H9 (cell line): ENCODE measurements around the gene LONRF3. TPM values are rescaled to one million over a fixed set of nuclear protein-coding genes. Genes with fewer than 3 reads are reported as not detected.

Experiments
- DNase-seq: peaks from one replicate; pipeline ENCODE4 v3.0.0-alpha.2; 2017
- H2AFZ ChIP-seq: one replicate; pipeline ENCODE4 v1.6.1; 2013; ENCODE audit warnings: mild to moderate bottlenecking, low read length, control low read depth, moderate library complexity
- H2AK5ac ChIP-seq: 2 replicates; pipeline ENCODE4 v1.6.1; 2013; ENCODE audit warnings: low read length, control low read depth, mixed read lengths; ENCODE audit not compliant: insufficient read length
- H2BK120ac ChIP-seq: one replicate; pipeline ENCODE4 v1.6.1; 2013; ENCODE audit warnings: low read depth, mild to moderate bottlenecking, low read length, control low read depth, inconsistent platforms; ENCODE audit not compliant: poor library complexity, severe bottlenecking
- H2BK12ac ChIP-seq: 2 replicates; pipeline ENCODE4 v1.6.1; 2013; ENCODE audit warnings: low read length, control low read depth, mixed read lengths, low read depth; ENCODE audit not compliant: insufficient read length
- H2BK15ac ChIP-seq: 2 replicates; pipeline ENCODE4 v1.6.1; 2013; ENCODE audit warnings: low read depth, low read length, control low read depth
- H2BK20ac ChIP-seq: one replicate; pipeline ENCODE4 v1.6.1; 2013; ENCODE audit warnings: low read depth, mild to moderate bottlenecking, low read length, control low read depth, inconsistent platforms; ENCODE audit not compliant: poor library complexity, severe bottlenecking
- H2BK5ac ChIP-seq: 2 replicates; pipeline ENCODE4 v1.6.1; 2013; ENCODE audit warnings: low read length, control low read depth, mixed read lengths; ENCODE audit not compliant: insufficient read length
- H3K14ac ChIP-seq: 2 replicates; pipeline ENCODE4 v1.6.1; 2013; ENCODE audit warnings: low read length, control low read depth; ENCODE audit not compliant: insufficient read depth
- H3K18ac ChIP-seq: 2 replicates; pipeline ENCODE4 v1.6.1; 2013; ENCODE audit warnings: low read depth, mild to moderate bottlenecking, mixed read lengths, low read length, control low read depth; ENCODE audit not compliant: insufficient read length
- H3K23ac ChIP-seq: 2 replicates; pipeline ENCODE4 v1.6.1; 2013; ENCODE audit warnings: low read length, control low read depth, mixed read lengths, low read depth; ENCODE audit not compliant: insufficient read length
- H3K23me2 ChIP-seq: 2 replicates; pipeline ENCODE4 v1.6.1; 2013; ENCODE audit warnings: low read depth, mild to moderate bottlenecking, mixed read lengths, low read length, control low read depth; ENCODE audit not compliant: insufficient read length, poor library complexity, severe bottlenecking
- H3K27ac ChIP-seq: 2 replicates; pipeline ENCODE4 v1.5.1; 2013; ENCODE audit warnings: low read length, control low read depth, mixed read lengths, low read depth; ENCODE audit not compliant: insufficient read length
- H3K27me3 ChIP-seq: 2 replicates; pipeline ENCODE4 v1.6.1; 2013; ENCODE audit warnings: low read length, control low read depth, inconsistent platforms; ENCODE audit not compliant: insufficient read depth
- H3K4ac ChIP-seq: 2 replicates; pipeline ENCODE4 v1.6.1; 2013; ENCODE audit warnings: low read depth, mild to moderate bottlenecking, control low read depth, inconsistent platforms, low read length, moderate library complexity
- H3K4me1 ChIP-seq: 2 replicates; pipeline ENCODE4 v1.6.1; 2013; ENCODE audit warnings: low read length, control low read depth, inconsistent platforms; ENCODE audit not compliant: insufficient read depth
- H3K4me2 ChIP-seq: 2 replicates; pipeline ENCODE4 v1.6.1; 2013; ENCODE audit warnings: low read length, control low read depth, mixed read lengths; ENCODE audit not compliant: insufficient read length, insufficient read depth
- H3K56ac ChIP-seq: 2 replicates; pipeline ENCODE4 v1.6.1; 2013; ENCODE audit warnings: low read depth, mild to moderate bottlenecking, mixed read lengths, low read length, control low read depth; ENCODE audit not compliant: insufficient read length
- H3K79me1 ChIP-seq: 2 replicates; pipeline ENCODE4 v1.6.1; 2013; ENCODE audit warnings: low read depth, mild to moderate bottlenecking, moderate library complexity, low read length, control low read depth, inconsistent platforms; ENCODE audit not compliant: insufficient read depth, poor library complexity, severe bottlenecking
- H3K79me2 ChIP-seq: 2 replicates; pipeline ENCODE4 v1.6.1; 2013; ENCODE audit warnings: low read length, control low read depth, inconsistent platforms; ENCODE audit not compliant: insufficient read depth
- H3K9ac ChIP-seq: 2 replicates; pipeline ENCODE4 v1.6.1; 2013; ENCODE audit warnings: low read length, control low read depth, mixed read lengths; ENCODE audit not compliant: insufficient read length; ENCODE audit errors: extremely low read depth
- H3K9me3 ChIP-seq: one replicate; pipeline ENCODE4 v1.6.1; 2013; ENCODE audit warnings: low read depth, low read length, inconsistent platforms; ENCODE audit not compliant: control insufficient read depth
- H3T11ph ChIP-seq: one replicate; pipeline ENCODE4 v1.6.1; 2013; ENCODE audit warnings: mild to moderate bottlenecking, low read length, control low read depth, inconsistent platforms
- H4K20me1 ChIP-seq: one replicate; pipeline ENCODE4 v1.6.1; 2013; ENCODE audit not compliant: control insufficient read depth, insufficient read length, insufficient read depth
- H4K5ac ChIP-seq: 2 replicates; pipeline ENCODE4 v1.6.1; 2013; ENCODE audit warnings: low read depth, mild to moderate bottlenecking, mixed read lengths, low read length, control low read depth; ENCODE audit not compliant: insufficient read length
- H4K8ac ChIP-seq: replicated peaks from 2 replicates; pipeline ENCODE4 v1.6.1; 2013; ENCODE audit warnings: low read length, control low read depth, mixed read lengths, low read depth; ENCODE audit not compliant: insufficient read length
- H4K91ac ChIP-seq: 2 replicates; pipeline ENCODE4 v1.6.1; 2013; ENCODE audit warnings: low read depth, mild to moderate bottlenecking, moderate library complexity, mixed read lengths, low read length, control low read depth; ENCODE audit not compliant: insufficient read length
- H3K27ac Mint-ChIP-seq, 3 experiments: 2 replicates in 2 of 3; 3 replicates in 1 of 3; pipeline ENCODE4 v1.8.0; 2020 to 2021; ENCODE audit warnings: mixed read lengths in 3 of 3, mild to moderate bottlenecking in 1 of 3, moderate library complexity in 1 of 3
- H3K27me3 Mint-ChIP-seq: 2 replicates; pipeline ENCODE4 v1.8.0; 2021; ENCODE audit warnings: low read depth, mild to moderate bottlenecking, moderate library complexity, mixed read lengths
- H3K36me3 Mint-ChIP-seq, 3 experiments: 2 replicates in 2 of 3; 3 replicates in 1 of 3; pipeline ENCODE4 v1.8.0; 2020 to 2021; ENCODE audit warnings: low read depth in 3 of 3, mixed read lengths in 3 of 3; ENCODE audit not compliant: insufficient read depth in 1 of 3
- H3K4me1 Mint-ChIP-seq, 2 experiments: 2 replicates each; pipeline ENCODE4 v1.8.0; 2020; ENCODE audit warnings: mixed read lengths in 2 of 2
- H3K4me3 Mint-ChIP-seq, 2 experiments: 2 replicates in 1 of 2; 3 replicates in 1 of 2; pipeline ENCODE4 v1.8.0; 2020 to 2021; ENCODE audit warnings: mild to moderate bottlenecking in 2 of 2, mixed read lengths in 2 of 2, moderate library complexity in 1 of 2
- H3K9me3 Mint-ChIP-seq, 2 experiments: 2 replicates in 1 of 2; 3 replicates in 1 of 2; pipeline ENCODE4 v1.8.0; 2020; ENCODE audit warnings: mild to moderate bottlenecking in 2 of 2, mixed read lengths in 2 of 2, moderate library complexity in 1 of 2
- WGBS: extraction: QIAGEN DNeasy Blood & Tissue Kit; methylation state at CpG from one replicate; pipeline ENCODE4 v1.1.7; 2013; ENCODE audit warnings: missing lambda C conversion rate, low lambda C conversion rate, mixed read lengths; ENCODE audit not compliant: insufficient read length; ENCODE audit errors: extremely low coverage; 5-methylcytosine and 5-hydroxymethylcytosine counted together
- total RNA-seq: library from RNA; stranded (reverse); gene quantifications from 2 replicates; pipeline ENCODE4 v1.2.1, GENCODE V29; 2021
- TF ChIP-seq, protein P1 (sequence below): fragments of 200-600 bp; sonication (generic); conservative IDR thresholded peaks from 3 replicates; pipeline ENCODE4 v1.8.0; 2021; ENCODE audit warnings: antibody characterized with exemption, mild to moderate bottlenecking

The LONRF3 gene
- total RNA-seq, 1 experiment from 2014 or later: 0.33 TPM

GRCh38 chrX:119041175-119041574 is 66.8 kb downstream of the LONRF3 start:
- Histone ChIP-seq H2BK15ac (no peak overlapping the region), H2BK5ac (no peak overlapping the region), H3K18ac (no peak overlapping the region), H2BK120ac (no peak overlapping the region), H2BK12ac (no peak overlapping the region), H3T11ph (no peak overlapping the region), H3K56ac (no peak overlapping the region), H3K4ac (no peak overlapping the region), H3K4me2 (no peak overlapping the region), H3K79me2 (no peaks in the 10 kb centered on the region), H3K23ac (no peak overlapping the region), H3K14ac (no peak overlapping the region), H2AFZ (no peak overlapping the region), H3K27me3 (no peaks in the 10 kb centered on the region), H4K91ac (no peak overlapping the region), H4K20me1 (no peaks in the 10 kb centered on the region), H2BK20ac (no peak overlapping the region), H4K5ac (no peak overlapping the region), H2AK5ac (no peak overlapping the region), H3K23me2 (no peaks in the 10 kb centered on the region), H3K9ac (no peak overlapping the region), H4K8ac (no peak overlapping the region), H3K27ac (no peak overlapping the region), H3K4me1 (no peaks in the 10 kb centered on the region), H3K79me1 (no peaks in the 10 kb centered on the region), H3K9me3 (peaks cover 30% of the 10 kb centered on the region)
- Mint-ChIP-seq H3K4me3 (no peak overlapping the region), H3K36me3 (peaks cover 0 to 2% (median 0%) of the 10 kb centered on the region in 3 experiments; a peak in 2 of 7 replicates), H3K4me1 (peaks cover 5 to 8% of the 10 kb centered on the region in 2 experiments), H3K27ac (no peak overlapping the region), H3K27me3 (no peaks in the 10 kb centered on the region), H3K9me3 (peaks cover 65 to 76% of the 10 kb centered on the region in 2 experiments)
- WGBS: no CpG with 5 or more reads among the region's 4 CpGs
- TF ChIP-seq, protein P1, sequence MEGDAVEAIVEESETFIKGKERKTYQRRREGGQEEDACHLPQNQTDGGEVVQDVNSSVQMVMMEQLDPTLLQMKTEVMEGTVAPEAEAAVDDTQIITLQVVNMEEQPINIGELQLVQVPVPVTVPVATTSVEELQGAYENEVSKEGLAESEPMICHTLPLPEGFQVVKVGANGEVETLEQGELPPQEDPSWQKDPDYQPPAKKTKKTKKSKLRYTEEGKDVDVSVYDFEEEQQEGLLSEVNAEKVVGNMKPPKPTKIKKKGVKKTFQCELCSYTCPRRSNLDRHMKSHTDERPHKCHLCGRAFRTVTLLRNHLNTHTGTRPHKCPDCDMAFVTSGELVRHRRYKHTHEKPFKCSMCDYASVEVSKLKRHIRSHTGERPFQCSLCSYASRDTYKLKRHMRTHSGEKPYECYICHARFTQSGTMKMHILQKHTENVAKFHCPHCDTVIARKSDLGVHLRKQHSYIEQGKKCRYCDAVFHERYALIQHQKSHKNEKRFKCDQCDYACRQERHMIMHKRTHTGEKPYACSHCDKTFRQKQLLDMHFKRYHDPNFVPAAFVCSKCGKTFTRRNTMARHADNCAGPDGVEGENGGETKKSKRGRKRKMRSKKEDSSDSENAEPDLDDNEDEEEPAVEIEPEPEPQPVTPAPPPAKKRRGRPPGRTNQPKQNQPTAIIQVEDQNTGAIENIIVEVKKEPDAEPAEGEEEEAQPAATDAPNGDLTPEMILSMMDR: no peak
- no peak for DNase-seq
